22Rv1 (cell line): ENCODE data around the gene ENTPD7.

ENCODE experiments used
- H3K27ac ChIP-seq: fragments of 450-650 bp; 2 replicates; pipeline ENCODE4 v1.5.1; 2017
- CTCF ChIP-seq: fragments of 450-650 bp; IDR thresholded peaks from 2 replicates; pipeline ENCODE4 v1.5.1; 2017; ENCODE audit warnings: mild to moderate bottlenecking
- ZFX ChIP-seq: fragments of 450-650 bp; IDR thresholded peaks from 2 replicates; pipeline ENCODE4 v1.6.1; 2017; ENCODE audit warnings: antibody characterized with exemption, borderline replicate concordance

Gene ENTPD7

GRCh38 chr10:99709480-99710229 is 50.3 kb downstream of the ENTPD7 start:
- TF ChIP-seq ZFX (no peak), CTCF (no peak)
- no peak overlapping the region for H3K27ac ChIP-seq

GRCh38 chr10:99711129-99711719 is 51.9 kb downstream of the ENTPD7 start:
- no peak for TF ChIP-seq ZFX
- peak; percentile 78 for TF ChIP-seq CTCF

GRCh38 chr10:99714446-99714845 is 55.1 kb downstream of the ENTPD7 start:
- TF ChIP-seq ZFX (no peak), CTCF (no peak)
- no peak overlapping the region for H3K27ac ChIP-seq

More at GRCh38 chr10:99711129-99711719, 51.9 kb downstream of the ENTPD7 start:
- no peak overlapping the region for H3K27ac ChIP-seq

- no peak for TF ChIP-seq CTCF
- no peak for TF ChIP-seq ZFX
- H3K27ac ChIP-seq = no peak overlapping the region
These were observed 61.1 kb downstream of the ENTPD7 start for GRCh38 chr10:99720387-99720786.

- no peak for TF ChIP-seq CTCF
- TF ChIP-seq ZFX = no peak
- no peak overlapping the region for H3K27ac ChIP-seq
These were observed 70.7 kb downstream of the ENTPD7 start for GRCh38 chr10:99730026-99730425.

GRCh38 chr10:99731306-99732032 is 72.2 kb downstream of the ENTPD7 start:
- TF ChIP-seq CTCF (no peak), ZFX (no peak)
- H3K27ac ChIP-seq = peak overlapping the region; percentile 96
